ENCODE measurements around the gene SHISAL1.

DNA sequence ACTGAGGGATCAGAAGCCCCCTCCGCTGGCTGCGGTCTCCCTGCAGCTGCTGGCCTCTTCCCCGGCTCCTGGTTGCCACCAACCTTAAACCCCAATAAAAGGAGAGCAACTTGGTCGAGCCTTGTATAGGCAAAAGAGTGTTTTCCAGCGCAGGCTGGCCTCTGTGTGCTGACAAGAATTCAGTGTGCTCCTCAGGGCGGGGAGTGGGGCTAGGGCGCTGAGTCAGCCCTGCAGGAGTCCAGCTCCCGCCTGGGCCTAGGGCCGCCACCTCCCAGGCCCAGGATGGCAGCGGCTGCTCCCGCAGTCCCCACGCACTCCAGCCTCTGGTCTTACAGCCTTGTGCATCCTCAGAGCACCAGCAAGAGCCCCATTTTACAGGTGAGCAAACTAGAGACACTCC lies at the start of gene SHISAL1:
- TF ChIP-seq, protein P1, sequence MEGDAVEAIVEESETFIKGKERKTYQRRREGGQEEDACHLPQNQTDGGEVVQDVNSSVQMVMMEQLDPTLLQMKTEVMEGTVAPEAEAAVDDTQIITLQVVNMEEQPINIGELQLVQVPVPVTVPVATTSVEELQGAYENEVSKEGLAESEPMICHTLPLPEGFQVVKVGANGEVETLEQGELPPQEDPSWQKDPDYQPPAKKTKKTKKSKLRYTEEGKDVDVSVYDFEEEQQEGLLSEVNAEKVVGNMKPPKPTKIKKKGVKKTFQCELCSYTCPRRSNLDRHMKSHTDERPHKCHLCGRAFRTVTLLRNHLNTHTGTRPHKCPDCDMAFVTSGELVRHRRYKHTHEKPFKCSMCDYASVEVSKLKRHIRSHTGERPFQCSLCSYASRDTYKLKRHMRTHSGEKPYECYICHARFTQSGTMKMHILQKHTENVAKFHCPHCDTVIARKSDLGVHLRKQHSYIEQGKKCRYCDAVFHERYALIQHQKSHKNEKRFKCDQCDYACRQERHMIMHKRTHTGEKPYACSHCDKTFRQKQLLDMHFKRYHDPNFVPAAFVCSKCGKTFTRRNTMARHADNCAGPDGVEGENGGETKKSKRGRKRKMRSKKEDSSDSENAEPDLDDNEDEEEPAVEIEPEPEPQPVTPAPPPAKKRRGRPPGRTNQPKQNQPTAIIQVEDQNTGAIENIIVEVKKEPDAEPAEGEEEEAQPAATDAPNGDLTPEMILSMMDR (conservative IDR thresholded peaks at IDR 0.05; ENCODE audit: low read depth, low read length): no peak
- no peak for TF ChIP-seq EZH2 (IDR thresholded peaks at IDR 0.05; ENCODE audit: low read length, unreplicated experiment)
- TF ChIP-seq EZH2phosphoT487 (IDR thresholded peaks at IDR 0.05; ENCODE audit: borderline replicate concordance, low read length): no peak

Data from PC-3 (cell line).